GM18909 (cell line): ENCODE measurements around the gene IGF1R.

Source experiments
- ATAC-seq: cut with Tn5 transposase; IDR thresholded peaks from one replicate; pipeline ENCODE4 v1.9.1; 2021; ENCODE audit warnings: mild to moderate bottlenecking; ENCODE audit not compliant: unreplicated experiment, poor library complexity

The IGF1R gene

DNA sequence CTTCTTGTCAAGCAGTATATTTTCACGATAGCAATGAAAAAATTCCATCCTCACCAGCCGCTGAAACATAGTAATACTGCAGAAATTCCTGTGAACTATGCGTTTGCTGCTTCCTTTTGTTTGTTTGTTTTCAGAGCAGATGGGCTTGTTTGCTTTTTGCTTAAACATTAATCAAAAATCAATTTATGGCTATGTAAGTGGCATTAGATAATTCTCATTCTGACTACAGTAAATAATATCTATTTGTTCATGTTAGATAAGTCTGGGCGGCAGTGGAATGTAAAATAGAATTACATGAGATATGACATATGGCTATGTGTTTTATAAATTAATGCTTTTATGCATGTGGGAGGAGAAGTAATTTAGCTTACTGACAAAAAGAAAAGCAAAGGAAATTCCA is 195.5 kb downstream of the IGF1R start:
- no peak for ATAC-seq

DNA sequence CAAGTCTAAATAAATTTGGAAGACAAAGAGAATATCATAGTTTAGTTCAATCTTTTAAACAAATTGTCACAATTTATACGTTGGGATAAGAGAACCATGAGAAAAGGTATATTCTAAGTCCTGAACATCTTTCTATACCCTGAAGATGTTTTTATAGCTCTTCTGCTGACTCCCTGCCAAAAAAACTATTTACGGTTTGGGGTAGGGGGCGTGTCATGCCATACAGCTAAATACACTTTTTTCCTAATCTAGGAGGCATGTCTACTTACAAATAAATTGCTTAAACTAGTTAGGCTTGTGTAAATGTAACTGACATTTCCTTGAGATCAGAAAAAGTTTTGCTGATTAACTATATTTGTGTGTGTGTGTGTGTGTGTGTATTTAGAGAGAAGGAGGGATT is 195.9 kb downstream of the IGF1R start:
- ATAC-seq = no peak

DNA sequence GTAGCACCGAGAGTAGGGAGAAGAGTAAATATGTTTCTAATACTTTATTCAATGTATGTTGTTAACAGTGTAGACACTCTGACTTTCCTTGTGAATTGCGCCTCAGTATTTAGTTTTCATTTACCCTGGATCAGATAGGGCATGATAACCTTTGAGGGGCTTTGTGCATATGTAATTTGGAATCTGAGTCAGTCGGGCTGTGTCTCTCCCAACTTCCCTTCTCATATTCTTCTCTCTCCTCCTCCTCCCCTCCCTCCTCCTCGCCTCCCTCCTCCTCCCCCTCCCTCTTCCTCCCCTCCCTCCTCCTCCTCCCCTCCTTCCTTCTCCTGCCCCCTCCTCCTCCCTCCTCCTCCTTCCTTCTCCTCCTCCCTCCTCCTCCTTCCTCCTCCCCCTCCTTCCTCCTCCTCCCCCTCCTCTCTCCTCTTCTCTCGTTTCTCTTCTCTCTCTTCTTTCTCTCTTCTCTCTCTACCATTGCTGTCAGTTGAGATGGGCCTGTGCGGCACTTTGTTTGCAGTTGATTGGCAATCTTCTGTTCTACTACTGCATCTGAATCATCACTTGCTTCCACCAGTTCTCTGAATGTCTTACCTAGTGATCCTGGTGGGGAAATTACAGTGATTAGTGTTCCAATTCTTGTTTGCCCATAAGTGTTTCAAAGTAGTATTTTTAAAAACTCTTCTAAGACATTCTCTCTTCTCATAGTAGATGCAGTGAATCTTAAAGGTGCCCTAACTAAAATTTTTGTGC is 197.0 kb downstream of the IGF1R start:
- no peak for ATAC-seq

DNA sequence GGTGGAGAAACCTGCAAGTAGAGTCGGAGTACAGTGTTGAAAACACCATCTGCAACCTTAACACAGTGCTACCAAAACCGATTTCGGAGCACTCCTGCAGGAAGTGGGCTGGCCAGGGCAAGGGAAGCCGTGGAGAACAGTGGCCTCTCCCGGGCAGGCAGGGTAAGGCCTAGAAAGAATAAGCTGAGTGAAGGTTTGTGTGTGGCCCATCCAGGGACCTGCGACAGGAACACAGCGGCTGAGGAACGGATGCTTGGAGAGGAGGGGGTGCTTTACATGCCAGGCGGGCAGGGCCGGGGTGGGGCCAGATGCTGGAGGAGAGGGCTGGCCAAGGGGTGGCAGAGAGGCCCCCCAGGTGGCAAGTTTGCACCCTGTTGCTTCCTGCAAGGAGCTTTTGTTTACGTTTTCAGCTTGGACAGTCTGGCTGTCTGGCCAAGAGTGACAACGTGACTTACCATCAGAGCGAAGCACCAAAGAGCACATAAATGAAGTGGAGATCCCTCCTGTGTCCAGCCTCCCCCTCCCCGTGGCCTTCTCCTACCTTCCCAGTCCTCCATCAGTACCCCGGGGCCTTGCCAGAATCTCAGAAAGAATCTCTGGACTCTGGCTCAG is 202.7 kb downstream of the IGF1R start:
- ATAC-seq = peak; percentile 55

DNA sequence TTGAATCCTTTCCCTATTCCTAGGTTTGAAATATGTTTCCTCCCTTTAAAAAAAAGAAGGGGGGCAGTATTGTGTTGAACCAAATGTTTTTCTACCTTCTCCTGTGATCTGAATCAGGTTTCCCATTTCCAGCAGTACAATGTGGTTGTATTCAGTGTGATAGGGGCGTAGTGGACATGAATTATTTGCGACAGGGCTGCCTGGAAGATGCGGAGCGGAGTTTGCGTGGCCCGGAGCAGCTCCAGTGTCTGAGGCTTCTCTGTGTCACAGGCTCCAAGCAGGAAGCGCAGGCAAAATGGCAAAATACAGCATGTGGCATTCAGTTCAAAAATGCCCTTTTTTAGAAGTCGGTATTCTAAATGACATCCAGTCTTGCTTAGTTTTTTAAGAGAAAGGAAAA is 204.8 kb downstream of the IGF1R start:
- peak; percentile 31 for ATAC-seq

DNA sequence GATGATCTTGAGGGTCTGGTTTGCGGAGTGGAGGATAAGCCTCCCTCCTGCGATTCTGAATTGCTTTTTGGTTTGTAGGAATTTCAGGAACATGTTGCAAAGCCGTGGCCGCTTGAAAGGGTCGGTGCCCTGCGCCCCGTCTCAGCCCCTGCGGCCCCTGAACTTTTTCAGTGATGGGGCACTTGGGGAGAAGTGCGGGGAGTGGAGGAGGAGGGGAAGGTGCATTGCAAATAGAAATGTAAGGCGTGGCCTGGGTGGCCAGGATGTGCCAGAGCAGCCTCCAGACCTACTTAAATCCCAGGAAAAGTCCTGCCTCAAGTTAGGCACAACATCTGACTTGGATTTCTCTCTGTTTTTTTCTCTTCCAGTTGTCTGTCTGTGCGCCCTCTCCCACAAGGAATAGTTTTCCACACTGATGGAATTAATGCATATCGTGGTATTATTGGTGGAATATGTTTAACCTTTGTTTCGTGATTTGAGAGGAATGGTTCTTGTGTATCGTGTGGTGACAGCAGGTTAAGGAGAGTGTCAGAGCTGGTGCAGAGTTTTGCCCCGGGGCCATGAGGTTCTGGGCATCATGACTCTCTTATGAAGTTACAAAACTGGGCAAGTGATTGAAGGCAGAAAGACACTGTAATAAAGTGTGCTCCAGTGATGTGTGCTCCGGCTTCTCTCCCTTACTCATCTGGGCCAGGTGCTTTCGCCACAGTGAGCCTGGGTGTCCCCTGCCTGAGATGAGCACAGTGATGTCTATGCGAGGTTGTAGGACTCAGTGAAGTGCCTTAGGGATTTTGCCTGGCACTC is 205.5 kb downstream of the IGF1R start:
- ATAC-seq = no peak

DNA sequence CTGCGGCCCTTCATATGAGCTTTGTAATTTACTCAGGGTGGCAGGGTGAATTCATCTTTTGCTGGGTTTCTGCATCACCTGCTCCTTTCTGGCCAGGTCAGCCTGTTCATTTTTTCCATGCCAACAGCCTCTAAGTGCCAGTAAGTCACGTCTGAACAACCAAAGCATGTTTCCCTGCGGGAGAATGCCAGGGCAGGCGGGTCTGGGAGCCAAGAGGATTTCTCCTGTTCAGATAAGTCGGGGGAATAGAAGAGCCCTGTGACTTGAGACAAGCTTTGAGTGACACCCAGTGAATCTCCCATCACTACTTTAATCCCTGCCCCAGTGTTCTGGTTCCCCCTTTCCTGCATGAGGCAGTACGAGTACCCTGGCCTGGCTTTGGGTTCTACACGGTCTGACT is 206.2 kb downstream of the IGF1R start:
- ATAC-seq = no peak

DNA sequence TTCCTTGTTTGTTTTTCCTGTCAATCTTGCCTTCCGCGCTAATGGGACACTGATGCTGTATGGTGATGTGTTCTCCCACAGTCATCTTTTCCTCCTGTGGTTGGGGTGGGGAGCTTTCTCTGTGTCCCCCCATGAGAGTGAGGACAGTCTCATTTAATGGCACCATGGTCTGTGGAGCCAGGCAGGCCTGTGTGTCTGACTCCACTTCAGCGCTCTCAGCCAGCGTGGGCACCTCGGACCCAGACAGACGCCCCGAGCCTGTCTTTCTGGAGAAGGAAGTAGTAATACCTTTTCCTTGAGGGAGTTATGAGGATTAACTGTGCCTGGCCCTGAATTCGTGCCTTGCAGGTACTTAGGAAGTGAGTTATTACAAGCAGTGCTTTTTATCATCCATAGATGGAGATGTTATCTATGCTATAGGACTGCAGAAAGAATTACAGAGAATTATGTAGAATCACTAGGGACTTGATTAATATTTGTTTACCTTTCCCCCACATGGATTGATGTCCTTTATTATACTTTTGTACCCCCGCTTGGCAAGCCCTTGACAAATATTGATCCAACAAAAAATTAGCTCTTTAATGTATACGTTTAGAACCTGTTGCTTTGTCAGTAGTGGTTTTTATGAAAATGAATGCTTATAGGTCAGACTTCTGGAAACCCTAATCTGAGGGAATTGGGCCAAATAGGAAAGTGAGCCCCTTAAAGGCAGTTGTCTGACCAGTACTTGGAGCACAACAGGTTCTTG is 206.9 kb downstream of the IGF1R start:
- no peak for ATAC-seq

DNA sequence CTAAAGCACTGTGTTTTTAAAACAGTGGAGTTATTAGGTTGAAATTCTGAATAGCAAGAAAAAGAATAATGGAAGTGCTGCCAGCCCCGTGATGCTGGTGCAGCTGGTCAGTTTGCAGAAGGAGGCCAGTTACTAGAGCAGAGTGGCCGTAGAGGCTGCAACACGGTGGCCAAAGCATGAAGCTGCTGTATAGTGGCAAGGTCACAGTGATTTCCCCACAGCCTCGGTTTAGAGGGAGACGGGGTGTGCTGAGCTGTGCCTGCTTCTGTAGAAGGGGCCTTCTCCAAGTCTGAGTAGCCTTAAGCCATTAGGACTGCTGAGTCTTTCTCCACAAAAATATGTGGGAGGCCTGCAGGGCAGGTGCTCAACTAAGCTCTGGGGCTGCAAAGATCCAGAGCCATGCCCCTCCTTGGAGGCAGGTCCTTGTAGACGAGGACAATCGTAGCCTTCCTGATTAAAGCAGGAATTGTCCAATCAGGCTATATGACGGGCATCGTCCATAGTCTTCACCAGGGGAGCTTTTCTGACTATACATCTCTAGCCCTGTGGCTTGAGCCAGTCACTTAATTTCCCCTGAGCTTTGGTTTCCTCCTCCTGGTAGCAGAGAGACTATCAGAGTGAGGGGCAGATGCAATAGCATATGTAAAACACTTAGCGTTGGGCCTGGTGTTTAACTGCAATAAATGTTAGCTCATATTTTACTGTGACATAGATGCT is 207.6 kb downstream of the IGF1R start:
- ATAC-seq = no peak

DNA sequence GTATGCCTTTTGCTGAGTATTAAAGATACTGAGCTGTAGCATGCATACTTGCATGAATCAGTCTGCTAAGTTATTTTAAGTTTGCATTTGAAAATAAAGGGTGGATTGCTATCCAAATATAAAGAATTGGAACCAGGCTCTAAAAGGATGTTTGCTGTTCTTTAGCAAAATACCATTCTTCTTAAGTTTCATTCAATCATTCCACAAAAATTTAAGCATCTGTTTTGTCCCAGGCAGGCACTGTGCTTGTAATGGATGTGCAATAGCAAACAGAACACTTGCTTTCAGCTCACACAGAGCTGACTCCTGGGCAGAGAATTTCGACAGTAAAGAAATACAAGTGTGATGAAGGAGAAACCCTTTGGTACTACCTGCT is 208.2 kb downstream of the IGF1R start:
- ATAC-seq = no peak

DNA sequence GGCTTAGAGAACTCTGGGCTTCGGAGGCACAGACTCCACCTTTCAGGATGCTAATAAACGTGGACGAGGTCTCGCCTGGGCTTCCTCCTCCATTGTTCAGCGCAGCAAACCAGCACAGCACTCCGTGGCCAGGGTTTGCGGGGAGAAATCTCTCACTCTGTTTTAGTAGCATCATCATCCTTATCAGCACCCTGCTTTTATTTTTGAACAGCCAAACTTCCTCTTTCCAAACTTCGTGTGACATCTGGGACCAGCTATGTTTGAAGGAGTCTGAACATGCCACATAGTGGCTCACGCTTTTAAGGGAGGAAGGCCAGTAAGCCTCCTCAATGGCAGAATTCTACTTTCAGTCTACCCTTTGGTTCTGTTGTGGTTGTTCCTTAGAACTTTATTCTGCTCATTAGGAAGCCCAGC is 210.3 kb downstream of the IGF1R start:
- ATAC-seq = no peak

DNA sequence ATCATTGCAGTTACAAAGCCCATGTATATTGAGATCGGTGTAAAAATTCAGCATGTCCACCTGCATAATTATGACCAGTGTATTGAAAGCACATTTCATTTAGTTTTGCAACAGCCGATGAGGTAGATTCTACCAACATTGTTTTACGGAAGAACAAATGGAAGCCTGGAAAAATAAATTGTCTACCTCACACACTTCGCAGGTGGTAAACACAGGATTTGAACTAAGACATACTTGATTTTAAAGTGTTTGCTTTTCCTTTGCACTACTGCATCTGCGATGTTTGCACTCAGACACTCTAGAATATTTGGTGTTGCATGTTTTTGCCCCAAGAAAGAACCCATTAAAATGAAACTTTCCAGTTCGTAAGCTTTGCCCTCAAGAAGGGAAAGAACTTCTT is 210.8 kb downstream of the IGF1R start:
- no peak for ATAC-seq

DNA sequence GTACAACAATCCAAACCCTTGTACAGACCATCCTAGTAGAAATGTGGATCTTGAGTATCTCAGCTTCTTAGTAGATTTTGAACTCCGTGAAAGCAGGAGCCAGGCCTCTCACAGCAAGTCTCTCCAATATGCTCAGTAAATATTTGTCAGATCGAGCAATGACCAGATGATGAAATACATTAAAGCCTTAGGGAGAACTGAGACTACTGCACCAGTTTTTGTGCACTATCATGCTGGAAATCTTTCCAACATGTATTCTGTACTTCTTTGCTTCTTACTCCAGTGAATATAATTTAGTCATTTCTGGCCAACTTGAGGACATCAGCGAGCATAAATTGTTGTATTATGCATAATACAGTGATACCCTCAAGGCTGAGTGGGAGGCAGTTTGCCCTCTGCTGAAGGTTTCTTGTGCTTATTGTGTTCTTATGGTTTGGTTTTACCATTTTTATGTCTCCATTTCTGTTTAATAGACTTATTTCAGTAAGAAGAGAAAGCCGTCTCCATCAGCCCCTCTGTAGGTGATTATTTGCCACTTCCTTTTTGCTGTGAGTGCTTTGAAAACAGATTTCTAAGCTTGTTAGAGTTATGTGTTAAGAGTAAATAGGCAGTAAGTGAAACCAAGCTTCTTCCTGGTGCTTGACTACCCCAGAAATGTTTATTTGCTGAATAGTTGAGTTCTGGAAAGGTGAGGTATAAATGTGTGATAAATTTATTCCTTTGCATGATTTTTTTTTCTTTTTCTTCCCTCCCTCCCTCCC is 212.1 kb downstream of the IGF1R start:
- ATAC-seq = no peak

DNA sequence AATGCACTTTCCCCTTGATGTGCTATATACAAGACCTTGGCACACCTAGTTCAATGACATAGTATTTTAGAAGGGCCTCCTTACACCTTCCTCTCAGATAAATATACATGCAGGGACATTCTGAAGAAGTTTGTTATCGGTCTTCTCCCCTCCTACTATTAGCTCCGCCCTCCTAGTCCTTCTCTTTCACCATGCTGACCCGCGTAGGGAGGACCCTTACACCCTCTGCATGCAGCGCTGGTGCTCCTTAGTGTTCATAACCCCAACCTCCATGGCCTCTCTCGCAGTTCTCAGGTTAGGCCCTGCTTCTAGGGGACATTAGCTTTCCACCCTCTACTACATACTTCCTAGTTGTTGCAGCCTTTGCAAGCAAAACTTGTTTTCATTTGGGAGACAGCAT is 212.8 kb downstream of the IGF1R start:
- ATAC-seq = no peak

DNA sequence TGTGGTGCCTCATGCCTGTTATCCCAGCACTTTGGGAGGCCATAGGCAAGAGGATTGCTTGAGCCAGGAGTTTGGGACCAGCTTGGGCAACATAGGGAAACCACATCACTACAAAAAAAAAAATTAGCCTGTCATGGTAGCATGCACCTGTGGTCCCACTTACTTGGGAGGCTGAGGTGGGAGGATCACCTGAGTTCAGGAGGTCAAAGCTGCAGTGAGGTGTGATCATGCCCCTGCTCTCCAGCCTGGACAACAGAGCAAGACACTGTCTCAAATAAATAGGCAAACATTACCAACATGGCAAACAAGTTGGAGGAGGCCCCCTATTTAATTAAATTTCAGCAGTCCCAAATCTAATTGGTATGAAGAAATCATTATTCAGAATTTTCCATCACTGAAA is 215.6 kb downstream of the IGF1R start:
- ATAC-seq = no peak

DNA sequence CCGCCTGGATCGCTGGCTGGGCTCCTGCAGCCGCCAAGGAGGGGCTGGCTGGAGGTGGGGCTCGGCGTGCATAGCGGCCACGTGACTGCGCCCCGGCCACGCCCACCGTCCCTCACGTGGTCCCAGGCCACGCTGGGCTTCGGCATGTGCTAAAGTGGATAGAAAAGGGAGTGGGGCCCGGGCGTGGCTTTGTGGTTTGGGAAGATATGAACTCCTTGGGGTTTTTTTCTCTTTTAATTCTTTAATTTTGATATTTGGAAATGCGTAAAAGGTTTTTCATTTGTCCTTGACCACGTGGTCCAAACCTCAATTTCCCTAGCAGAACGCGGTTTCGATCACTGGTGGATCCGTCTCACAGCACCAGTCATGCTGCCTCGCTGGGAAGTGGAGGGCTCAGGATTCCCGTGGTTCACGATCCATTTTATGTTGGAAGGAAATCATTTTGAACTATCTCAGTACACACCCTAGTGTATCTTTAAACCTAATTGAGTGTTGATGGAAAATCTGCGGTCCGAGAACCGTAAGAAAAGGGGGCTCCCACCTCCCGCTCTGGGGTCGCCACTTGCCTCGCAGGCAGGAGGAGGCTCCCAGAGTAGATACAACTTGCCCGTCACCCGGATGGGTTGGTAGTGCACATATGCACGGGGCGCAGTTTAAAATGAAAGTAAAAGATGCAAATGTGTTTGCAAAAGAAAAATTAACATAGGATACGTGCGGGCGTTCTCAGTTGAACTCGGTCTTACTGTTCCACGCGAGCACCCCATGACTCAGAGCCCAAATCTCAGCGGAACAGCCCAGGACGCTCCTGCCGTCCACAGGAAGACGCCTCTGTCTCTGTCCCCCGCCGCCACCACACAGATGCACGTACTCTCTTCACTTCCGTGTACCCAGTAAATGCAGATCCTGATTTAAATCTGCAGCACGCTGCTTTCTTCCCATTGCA is 217.3 kb downstream of the IGF1R start:
- ATAC-seq = peak; percentile 85

DNA sequence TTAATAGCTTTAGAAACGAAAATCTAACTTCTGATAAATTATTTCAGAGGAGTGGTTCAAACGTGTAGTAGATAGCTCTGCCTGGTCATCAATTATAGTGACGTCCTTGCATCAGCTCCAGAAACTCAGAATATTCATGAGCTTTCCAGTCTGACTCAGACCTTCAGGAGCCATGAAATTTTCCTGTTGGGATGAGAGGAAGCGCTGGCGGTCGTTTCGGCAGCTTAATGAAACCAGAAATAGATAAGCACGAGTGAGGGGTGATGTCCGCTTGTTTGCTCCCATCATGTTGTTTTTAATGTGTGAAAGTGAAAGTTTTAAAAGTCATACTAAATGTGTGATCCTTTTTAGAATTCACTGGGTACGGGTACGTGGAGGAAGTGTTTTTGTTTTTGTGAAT is 218.2 kb downstream of the IGF1R start:
- no peak for ATAC-seq

DNA sequence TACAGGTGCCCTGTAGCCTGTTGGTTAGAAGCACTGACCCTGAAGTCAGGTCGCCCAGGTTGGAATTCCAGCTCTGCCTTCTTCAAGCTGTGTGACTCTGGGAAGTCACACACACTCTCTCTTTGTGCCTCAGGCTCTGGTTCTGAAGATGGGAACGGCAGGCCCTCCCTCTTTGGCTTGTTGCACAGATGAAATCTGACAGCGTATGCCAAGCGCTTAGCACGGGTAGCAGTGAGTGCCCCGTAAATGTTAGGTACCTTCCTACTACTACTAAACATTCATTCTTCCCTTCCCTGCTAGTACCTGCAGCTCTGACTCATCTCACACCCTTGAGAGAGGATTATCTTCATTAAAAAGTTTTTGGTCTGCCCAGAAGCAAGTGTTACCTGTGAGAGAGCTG is 220.2 kb downstream of the IGF1R start:
- no peak for ATAC-seq
